ENCODE data around the gene TRPM7.
"Not testable (repeated sequence)": the region's sequence is repeated elsewhere in the genome, so short reads cannot be mapped to it uniquely, and the experiment has no call there.

The TRPM7 gene

GRCh38 chr15:50670115-50670514 lies 16.5 kb downstream of the TRPM7 start:
- Histone ChIP-seq H3K4me3 (no peak overlapping the region), H3K27ac (no peak overlapping the region)

GRCh38 chr15:50669611-50670010 lies 17.0 kb downstream of the TRPM7 start:
- Histone ChIP-seq H3K4me3 (no peak overlapping the region), H3K27ac (no peak overlapping the region)

GRCh38 chr15:50665938-50666337 lies 20.7 kb downstream of the TRPM7 start:
- no peak overlapping the region for H3K27ac ChIP-seq

GRCh38 chr15:50655555-50655954 lies 31.0 kb downstream of the TRPM7 start:
- Histone ChIP-seq H3K4me3 (no peak overlapping the region), H3K27ac (no peak overlapping the region)

More at GRCh38 chr15:50665938-50666337, 20.7 kb downstream of the TRPM7 start:
- H3K4me3 ChIP-seq, result no peak overlapping the region

- H3K4me3 ChIP-seq, result no peak overlapping the region
- peak overlapping the region in 7 of 21 experiments; percentile 10 to 68 (median 44) for H3K27ac ChIP-seq
Observed at GRCh38 chr15:50653156-50653743, 33.3 kb downstream of the TRPM7 start.

- H3K4me3 ChIP-seq, result no peak overlapping the region
- H3K27ac ChIP-seq, result peak overlapping the region in 5 of 21 experiments; percentile 8 to 68 (median 43)
Observed at GRCh38 chr15:50652671-50653070, 33.9 kb downstream of the TRPM7 start.

GRCh38 chr15:50641318-50641717 lies 45.3 kb downstream of the TRPM7 start:
- Histone ChIP-seq H3K4me3 (no peak overlapping the region), H3K27ac (no peak overlapping the region)

GRCh38 chr15:50636146-50636545 lies 50.5 kb downstream of the TRPM7 start:
- no peak overlapping the region for H3K4me3 ChIP-seq
- no peak overlapping the region for H3K27ac ChIP-seq

- Histone ChIP-seq H3K27ac (no peak overlapping the region), H3K4me3 (no peak overlapping the region)
Observed at GRCh38 chr15:50633653-50634052, 52.9 kb downstream of the TRPM7 start.

GRCh38 chr15:50628421-50628820 lies 58.2 kb downstream of the TRPM7 start:
- Histone ChIP-seq H3K27ac (no peak overlapping the region), H3K4me3 (no peak overlapping the region)

- Histone ChIP-seq H3K27ac (no peak overlapping the region), H3K4me3 (no peak overlapping the region)
Observed at GRCh38 chr15:50627351-50628055, 59.1 kb downstream of the TRPM7 start.

- H3K27ac ChIP-seq, result no peak overlapping the region
- no peak overlapping the region for H3K4me3 ChIP-seq
Observed at GRCh38 chr15:50624616-50625168, 61.9 kb downstream of the TRPM7 start.

GRCh38 chr15:50622361-50622943 lies 64.1 kb downstream of the TRPM7 start:
- H3K4me3 ChIP-seq, result not testable (repeated sequence)

GRCh38 chr15:50616960-50617359 lies 69.6 kb downstream of the TRPM7 start:
- H3K4me3 ChIP-seq, H3K27ac ChIP-seq: not testable (repeated sequence)

More at GRCh38 chr15:50622361-50622943, 64.1 kb downstream of the TRPM7 start:
- H3K27ac ChIP-seq, result not testable (repeated sequence)

GRCh38 chr15:50616554-50616953 lies 70.0 kb downstream of the TRPM7 start:
- not testable (repeated sequence) for H3K27ac ChIP-seq, H3K4me3 ChIP-seq

- Histone ChIP-seq H3K4me3 (no peak overlapping the region), H3K27ac (no peak overlapping the region)
Observed at GRCh38 chr15:50613600-50613999, 73.0 kb downstream of the TRPM7 start.

- H3K27ac ChIP-seq, result no peak overlapping the region
- H3K4me3 ChIP-seq, result no peak overlapping the region
Observed at GRCh38 chr15:50607129-50607528, 79.5 kb downstream of the TRPM7 start.

GRCh38 chr15:50605462-50605861 lies 81.1 kb downstream of the TRPM7 start:
- Histone ChIP-seq H3K27ac (no peak overlapping the region), H3K4me3 (no peak overlapping the region)

- H3K4me3 ChIP-seq, H3K27ac ChIP-seq: not testable (repeated sequence)
Observed at GRCh38 chr15:50602028-50602427, 84.6 kb downstream of the TRPM7 start.

GRCh38 chr15:50594311-50594710 lies 92.3 kb downstream of the TRPM7 start:
- no peak overlapping the region for H3K27ac ChIP-seq

GRCh38 chr15:50593761-50594160 lies 92.8 kb downstream of the TRPM7 start:
- H3K4me3 ChIP-seq, result no peak overlapping the region
- H3K27ac ChIP-seq, result no peak overlapping the region

More at GRCh38 chr15:50594311-50594710, 92.3 kb downstream of the TRPM7 start:
- no peak overlapping the region for H3K4me3 ChIP-seq
